Measurements from ENCODE around the gene NKG7. TPM values are rescaled to one million over a fixed set of nuclear protein-coding genes. Genes with fewer than 3 reads are reported as not detected.
"Not testable (repeated sequence)": the region's sequence is repeated elsewhere in the genome, so short reads cannot be mapped to it uniquely, and the experiment has no call there.

NKG7 gene, protein sequence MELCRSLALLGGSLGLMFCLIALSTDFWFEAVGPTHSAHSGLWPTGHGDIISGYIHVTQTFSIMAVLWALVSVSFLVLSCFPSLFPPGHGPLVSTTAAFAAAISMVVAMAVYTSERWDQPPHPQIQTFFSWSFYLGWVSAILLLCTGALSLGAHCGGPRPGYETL
- total RNA-seq (1 to 10 TPM in 3 of 6 donors, under 1 TPM in 1, not detected in 2; 0.98 to 2.1 (median 1.3) TPM), polyA plus RNA-seq (under 1 TPM; 0.56 to 0.80 TPM)

DNA sequence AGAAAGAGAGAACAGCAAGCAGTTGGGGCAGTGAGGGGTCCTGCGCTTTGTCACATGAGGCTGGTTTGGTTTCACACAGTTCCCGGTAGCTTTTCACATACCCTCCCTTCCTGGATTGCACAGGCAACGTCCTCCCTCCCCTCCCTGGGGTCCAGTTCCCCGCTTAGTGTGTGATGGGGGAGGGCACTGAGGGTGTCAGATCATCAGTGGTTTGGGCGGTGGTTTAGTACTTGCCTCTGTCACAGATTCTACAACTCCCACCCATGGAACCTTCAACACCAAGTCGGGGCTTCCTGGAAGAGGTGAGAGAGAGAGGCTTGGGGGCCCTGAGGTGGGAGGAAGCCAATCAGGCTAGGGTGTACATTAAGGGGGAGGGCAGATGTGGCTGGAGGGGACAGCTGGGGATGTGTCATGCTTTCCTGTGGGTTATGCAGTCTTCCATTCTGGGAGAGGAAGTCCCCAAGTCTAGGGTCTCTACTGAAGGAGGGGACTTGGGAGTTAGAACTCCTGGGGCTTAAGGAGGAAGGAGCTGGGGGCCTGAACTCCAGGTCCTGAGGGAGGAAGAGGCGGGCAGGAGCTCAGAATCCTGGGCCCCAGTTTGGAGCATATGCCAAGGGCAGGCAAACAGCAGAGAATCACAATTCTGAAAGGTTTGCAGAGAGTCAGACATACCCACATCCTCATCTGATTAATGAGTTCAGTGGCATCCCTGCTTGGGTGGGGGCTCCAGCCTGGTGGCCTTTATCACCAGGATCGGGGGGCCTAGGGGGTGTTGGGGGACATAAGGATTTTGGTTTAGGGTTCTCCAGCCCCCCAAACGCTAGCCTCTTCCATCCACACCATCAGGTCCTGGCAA, at the start of gene NKG7:
Gene NKG7 (minus strand): TSS at position 6 of the 856 bp plus-strand sequence. CDS start 119 bp downstream, outside the sequence.
- no peaks in the 10 kb centered on the region for H3K36me3 ChIP-seq
- no peak within 1 kb of the TSS for H3K4me3 ChIP-seq
- intact Hi-C loops (cut with DNase I): no loop called here
- H3K27me3 ChIP-seq: no peaks in the 10 kb centered on the region
- ATAC-seq: no peak
- no peaks in the 10 kb centered on the region for H3K9me3 ChIP-seq
- no peaks in the 10 kb centered on the region for H3K4me1 ChIP-seq
- 34 to 46% methylated on average over 9 of the region's 9 CpGs for WGBS, 2 donors
- no peak within 1 kb of the TSS for H3K27ac ChIP-seq
- no peak for DNase-seq
- TF ChIP-seq, protein P1, sequence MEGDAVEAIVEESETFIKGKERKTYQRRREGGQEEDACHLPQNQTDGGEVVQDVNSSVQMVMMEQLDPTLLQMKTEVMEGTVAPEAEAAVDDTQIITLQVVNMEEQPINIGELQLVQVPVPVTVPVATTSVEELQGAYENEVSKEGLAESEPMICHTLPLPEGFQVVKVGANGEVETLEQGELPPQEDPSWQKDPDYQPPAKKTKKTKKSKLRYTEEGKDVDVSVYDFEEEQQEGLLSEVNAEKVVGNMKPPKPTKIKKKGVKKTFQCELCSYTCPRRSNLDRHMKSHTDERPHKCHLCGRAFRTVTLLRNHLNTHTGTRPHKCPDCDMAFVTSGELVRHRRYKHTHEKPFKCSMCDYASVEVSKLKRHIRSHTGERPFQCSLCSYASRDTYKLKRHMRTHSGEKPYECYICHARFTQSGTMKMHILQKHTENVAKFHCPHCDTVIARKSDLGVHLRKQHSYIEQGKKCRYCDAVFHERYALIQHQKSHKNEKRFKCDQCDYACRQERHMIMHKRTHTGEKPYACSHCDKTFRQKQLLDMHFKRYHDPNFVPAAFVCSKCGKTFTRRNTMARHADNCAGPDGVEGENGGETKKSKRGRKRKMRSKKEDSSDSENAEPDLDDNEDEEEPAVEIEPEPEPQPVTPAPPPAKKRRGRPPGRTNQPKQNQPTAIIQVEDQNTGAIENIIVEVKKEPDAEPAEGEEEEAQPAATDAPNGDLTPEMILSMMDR (IDR thresholded peaks at IDR 0.05): no peak
- FAIRE-seq: no peak

DNA sequence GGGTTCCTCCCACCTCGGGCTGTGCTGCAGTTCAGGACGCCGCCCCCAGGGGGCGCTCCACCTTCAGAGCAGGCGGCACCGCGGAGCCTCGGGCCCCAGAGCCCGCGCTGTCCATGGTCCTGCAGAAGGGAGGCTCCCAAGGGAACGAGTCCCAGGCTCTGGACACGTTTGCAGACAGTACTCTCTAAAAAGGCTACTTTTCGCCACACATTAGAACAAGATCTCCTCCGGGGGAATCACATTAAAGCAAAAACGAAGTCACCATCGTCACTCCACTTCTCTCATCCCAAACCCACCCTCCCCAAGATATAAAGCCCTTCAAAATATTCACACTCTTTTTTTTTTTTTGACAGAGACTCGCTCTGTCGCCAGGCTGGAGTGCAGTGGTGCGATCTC, 49.6 kb upstream of the NKG7 start:
- TF ChIP-seq, protein P1 (IDR thresholded peaks at IDR 0.05): peak; percentile 92 to 100 (median 96)
- peak; percentile 83 to 97 (median 96) for ATAC-seq
- Histone ChIP-seq H3K9me3 (no peaks in the 10 kb centered on the region), H3K36me3 (no peaks in the 10 kb centered on the region), H3K27ac (no peak overlapping the region), H3K27me3 (peaks cover 0 to 4% (median 0%) of the 10 kb centered on the region in 4 donors), H3K4me3 (no peak overlapping the region), H3K4me1 (no peaks in the 10 kb centered on the region)
- WGBS, 2 donors: 6 to 9% methylated on average over 19 of the region's 19 CpGs
- DNase-seq: peak; percentile 67 to 98 (median 84)
- no peak for FAIRE-seq
- intact Hi-C loops (cut with DNase I): loop anchor here in 1 of 3 donors (10.0 kb wide), 1 partner anchor 87 kb away; no protein-coding TSS in a partner anchor

DNA sequence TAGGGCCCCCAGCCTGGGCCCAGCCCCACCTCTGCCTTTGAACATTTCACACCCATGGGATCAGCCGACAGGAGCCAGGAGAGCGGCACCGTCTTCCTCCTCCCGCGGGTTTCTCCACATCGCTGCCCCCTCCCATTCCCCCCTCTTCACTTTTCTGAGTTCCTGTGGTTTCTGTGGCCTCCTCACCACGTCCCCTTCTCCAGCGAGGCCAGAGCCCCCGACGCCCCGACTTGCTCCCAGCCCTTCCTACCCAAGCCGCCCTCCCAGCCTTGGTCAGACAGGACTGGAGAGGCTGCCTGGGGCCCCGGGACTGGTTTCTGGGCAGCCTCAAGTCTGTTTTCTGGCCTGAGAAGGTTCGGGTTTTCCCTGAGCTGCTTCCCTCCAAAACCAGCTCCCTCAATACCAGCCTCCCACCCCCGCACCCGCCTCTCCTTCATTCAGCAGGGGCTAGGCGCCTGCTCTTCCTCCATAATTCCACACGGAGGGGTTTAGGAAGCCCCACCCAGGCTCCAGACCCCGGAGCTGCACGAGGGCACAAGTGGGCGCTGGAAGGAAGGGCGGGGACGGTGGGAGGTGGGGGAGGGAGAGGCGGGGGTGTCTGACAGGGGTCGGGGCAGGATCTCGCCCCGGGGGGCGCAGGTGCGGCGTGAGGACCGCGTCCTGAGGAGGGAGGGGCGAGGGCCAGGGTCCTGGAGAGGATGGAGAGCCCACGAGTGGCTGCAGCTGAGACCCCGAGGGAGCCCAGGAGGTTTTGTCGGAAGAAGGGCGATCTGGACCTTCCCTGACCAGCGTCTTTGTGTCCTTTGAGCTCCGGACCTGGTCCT, 49.0 kb upstream of the NKG7 start:
- 10 to 13% methylated on average over 26 to 39 of the region's 39 CpGs for WGBS, 2 donors
- TF ChIP-seq, protein P1 (IDR thresholded peaks at IDR 0.05): no peak
- Histone ChIP-seq H3K4me1 (no peaks in the 10 kb centered on the region), H3K27ac (no peak overlapping the region), H3K27me3 (peaks cover 0 to 4% (median 0%) of the 10 kb centered on the region in 4 donors), H3K36me3 (no peaks in the 10 kb centered on the region), H3K9me3 (no peaks in the 10 kb centered on the region), H3K4me3 (no peak overlapping the region)
- no peak for FAIRE-seq
- peak in 1 of 6 donors; percentile 48 for DNase-seq
- intact Hi-C loops (cut with DNase I): loop anchor here in 1 of 3 donors (10.0 kb wide), 1 partner anchor 87 kb away; no protein-coding TSS in a partner anchor
- ATAC-seq: no peak

DNA sequence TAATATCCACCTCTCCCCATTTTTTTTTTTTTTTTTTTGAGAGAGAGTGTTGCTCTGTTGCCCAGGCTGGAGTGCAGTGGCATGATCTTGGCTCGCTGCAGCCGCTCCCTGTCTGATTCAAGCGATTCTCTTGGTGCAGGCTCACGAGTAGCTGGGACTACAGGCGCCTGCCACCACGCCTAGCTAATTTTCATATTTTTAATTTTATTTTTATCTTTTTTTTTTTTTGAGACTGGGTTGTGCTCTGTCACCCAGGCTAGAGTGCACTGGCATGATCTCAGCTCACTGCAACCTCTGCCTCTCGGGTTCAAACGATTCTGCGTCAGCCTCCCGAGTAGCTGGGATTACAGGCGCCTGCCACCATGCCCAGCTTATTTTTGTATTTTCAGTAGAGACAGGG, 48.1 kb upstream of the NKG7 start:
- intact Hi-C loops (cut with DNase I): loop anchor here in 1 of 3 donors (10.0 kb wide), 1 partner anchor 86 kb away; no protein-coding TSS in a partner anchor
- H3K36me3 ChIP-seq, H3K27ac ChIP-seq, DNase-seq, H3K27me3 ChIP-seq, H3K4me3 ChIP-seq, FAIRE-seq, ATAC-seq, H3K4me1 ChIP-seq, H3K9me3 ChIP-seq: not testable (repeated sequence)
- 71 to 86% methylated on average over 11 of the region's 11 CpGs for WGBS, 2 donors

DNA sequence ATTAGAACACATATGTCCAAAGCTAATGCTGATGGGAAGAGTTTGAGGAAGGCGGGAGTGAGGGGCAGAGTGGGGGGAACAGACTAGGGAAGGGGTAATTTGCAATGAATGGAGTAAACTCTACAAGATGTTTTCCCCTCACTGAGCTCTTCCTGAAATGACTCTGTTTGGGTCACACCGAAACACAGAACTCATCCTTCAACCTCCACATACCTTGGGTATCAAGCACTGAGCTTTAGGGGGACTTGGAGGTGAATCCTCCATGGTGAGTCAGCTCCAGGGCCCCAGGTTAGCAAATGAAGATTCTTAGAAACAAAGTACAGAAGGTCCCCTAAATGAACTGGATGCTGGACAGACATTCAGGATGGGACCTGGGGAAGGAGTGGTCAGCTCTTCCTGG, 46.3 kb upstream of the NKG7 start:
- H3K27me3 ChIP-seq: peaks cover 0 to 4% (median 0%) of the 10 kb centered on the region in 4 donors
- H3K4me1 ChIP-seq: no peaks in the 10 kb centered on the region
- no peaks in the 10 kb centered on the region for H3K9me3 ChIP-seq
- TF ChIP-seq, protein P1 (IDR thresholded peaks at IDR 0.05): no peak
- 71 to 85% methylated on average over 2 of the region's 2 CpGs for WGBS, 2 donors
- no peak overlapping the region for H3K4me3 ChIP-seq
- FAIRE-seq (no peak), DNase-seq (no peak), ATAC-seq (no peak)
- intact Hi-C loops (cut with DNase I): no loop called here
- H3K27ac ChIP-seq: no peak overlapping the region
- H3K36me3 ChIP-seq: no peaks in the 10 kb centered on the region
